Urinary bladder (tissue), 4 donors: Measurements from ENCODE around the gene NBEA. TPM values are rescaled to one million over a fixed set of nuclear protein-coding genes. Genes with fewer than 3 reads are reported as not detected.

ENCODE experiments used
- DNase-seq: peaks from one replicate; pipeline ENCODE4 v3.0.0-alpha.2; 2015; ENCODE audit errors: extremely low spot score
- H3K27ac ChIP-seq: one replicate; pipeline ENCODE4 v1.5.1; 2013; ENCODE audit warnings: low read depth, mild to moderate bottlenecking, moderate library complexity
- H3K36me3 ChIP-seq: one replicate; pipeline ENCODE4 v1.6.1; 2013; ENCODE audit warnings: mild to moderate bottlenecking, moderate library complexity; ENCODE audit not compliant: insufficient read depth
- H3K4me1 ChIP-seq: one replicate; pipeline ENCODE4 v1.6.1; 2013; ENCODE audit warnings: mild to moderate bottlenecking, moderate library complexity; ENCODE audit not compliant: insufficient read depth
- H3K4me3 ChIP-seq: one replicate; pipeline ENCODE4 v1.5.1; 2013; ENCODE audit warnings: low read depth, low read length
- WGBS: extraction: QIAGEN DNeasy Blood & Tissue Kit; methylation state at CpG from one replicate; pipeline ENCODE4 v1.1.7; 2013; 5-methylcytosine and 5-hydroxymethylcytosine counted together
- polyA plus RNA-seq: library from polyadenylated mRNA; stranded (reverse); fragments of 200-250 nt; gene quantifications from one replicate; pipeline ENCODE4 v1.2.3, GENCODE V29; 2013
- total RNA-seq: library from RNA; depleted of rRNA; stranded (reverse); fragments of >200 nt; gene quantifications from one replicate; pipeline ENCODE4 v1.2.3, GENCODE V29; 2014
- donor health status: healthy with polysubstance abuse.
- donor health status: healthy.

Gene NBEA
- total and polyA plus RNA-seq, 2 donors, result 16.9 to 84.3 TPM

- 97% methylated on average over 3 of the region's 3 CpGs for WGBS
- H3K36me3 ChIP-seq, result no peaks in the 10 kb centered on the region
- H3K4me3 ChIP-seq, result no peak overlapping the region
- no peak for DNase-seq
- no peaks in the 10 kb centered on the region for H3K4me1 ChIP-seq
- H3K27ac ChIP-seq, result no peak overlapping the region
Measured at GRCh38 chr13:35343417-35343816, 401.3 kb downstream of the NBEA start.

GRCh38 chr13:35345992-35346391 lies 403.9 kb downstream of the NBEA start:
- Histone ChIP-seq H3K36me3 (no peaks in the 10 kb centered on the region), H3K4me3 (no peak overlapping the region), H3K27ac (no peak overlapping the region), H3K4me1 (no peaks in the 10 kb centered on the region)
- WGBS, result 90% methylated on average over 2 of the region's 2 CpGs
- no peak for DNase-seq

- Histone ChIP-seq H3K4me1 (no peaks in the 10 kb centered on the region), H3K36me3 (no peaks in the 10 kb centered on the region), H3K27ac (no peak overlapping the region), H3K4me3 (no peak overlapping the region)
- no peak for DNase-seq
- 75% methylated on average over 4 of the region's 4 CpGs for whole genome bisulfite sequencing
Measured at GRCh38 chr13:35346494-35346893, 404.4 kb downstream of the NBEA start.

GRCh38 chr13:35347679-35348205 lies 405.7 kb downstream of the NBEA start:
- Histone ChIP-seq H3K27ac (no peak overlapping the region), H3K4me1 (no peaks in the 10 kb centered on the region), H3K4me3 (no peak overlapping the region), H3K36me3 (no peaks in the 10 kb centered on the region)
- 93% methylated on average over 1 of the region's 1 CpG for WGBS
- DNase-seq, result no peak

- 89% methylated on average over 2 of the region's 2 CpGs for WGBS
- no peaks in the 10 kb centered on the region for H3K4me1 ChIP-seq
- H3K36me3 ChIP-seq, result no peaks in the 10 kb centered on the region
- no peak overlapping the region for H3K27ac ChIP-seq
- H3K4me3 ChIP-seq, result no peak overlapping the region
- DNase-seq, result no peak
Measured at GRCh38 chr13:35349052-35349451, 407.0 kb downstream of the NBEA start.

- no peak for DNase-seq
- Histone ChIP-seq H3K4me3 (no peak overlapping the region), H3K27ac (no peak overlapping the region), H3K36me3 (no peaks in the 10 kb centered on the region), H3K4me1 (no peaks in the 10 kb centered on the region)
- WGBS, result 68% methylated on average over 5 of the region's 5 CpGs
Measured at GRCh38 chr13:35349673-35350278, 407.7 kb downstream of the NBEA start.

GRCh38 chr13:35354285-35354684 lies 412.2 kb downstream of the NBEA start:
- WGBS, result 87% methylated on average over 2 of the region's 2 CpGs
- no peak for DNase-seq
- Histone ChIP-seq H3K27ac (no peak overlapping the region), H3K4me1 (no peaks in the 10 kb centered on the region), H3K4me3 (no peak overlapping the region), H3K36me3 (no peaks in the 10 kb centered on the region)

GRCh38 chr13:35354882-35355281 lies 412.8 kb downstream of the NBEA start:
- no peak overlapping the region for H3K4me3 ChIP-seq
- H3K36me3 ChIP-seq, result no peaks in the 10 kb centered on the region
- H3K27ac ChIP-seq, result no peak overlapping the region
- DNase-seq, result no peak
- WGBS, result 96% methylated on average over 1 of the region's 1 CpG
- H3K4me1 ChIP-seq, result no peaks in the 10 kb centered on the region

GRCh38 chr13:35356572-35356971 lies 414.5 kb downstream of the NBEA start:
- Histone ChIP-seq H3K27ac (no peak overlapping the region), H3K4me1 (no peaks in the 10 kb centered on the region), H3K4me3 (no peak overlapping the region), H3K36me3 (no peaks in the 10 kb centered on the region)
- 72% methylated on average over 2 of the region's 2 CpGs for WGBS
- DNase-seq, result no peak

GRCh38 chr13:35365883-35366282 lies 423.8 kb downstream of the NBEA start:
- 73% methylated on average over 1 of the region's 1 CpG for WGBS
- no peaks in the 10 kb centered on the region for H3K4me1 ChIP-seq
- no peak for DNase-seq
- H3K36me3 ChIP-seq, result no peaks in the 10 kb centered on the region
- H3K4me3 ChIP-seq, result no peak overlapping the region
- H3K27ac ChIP-seq, result no peak overlapping the region

GRCh38 chr13:35367586-35367985 lies 425.5 kb downstream of the NBEA start:
- Histone ChIP-seq H3K4me3 (no peak overlapping the region), H3K27ac (no peak overlapping the region), H3K36me3 (no peaks in the 10 kb centered on the region), H3K4me1 (no peaks in the 10 kb centered on the region)
- DNase-seq, result no peak
- whole genome bisulfite sequencing, result 35% methylated on average over 2 of the region's 2 CpGs

GRCh38 chr13:35378939-35379338 lies 436.9 kb downstream of the NBEA start:
- H3K27ac ChIP-seq, result no peak overlapping the region
- no peak overlapping the region for H3K4me3 ChIP-seq
- no peaks in the 10 kb centered on the region for H3K36me3 ChIP-seq
- DNase-seq, result no peak
- H3K4me1 ChIP-seq, result no peaks in the 10 kb centered on the region

GRCh38 chr13:35379663-35380062 lies 437.6 kb downstream of the NBEA start:
- no peak overlapping the region for H3K4me3 ChIP-seq
- no peaks in the 10 kb centered on the region for H3K36me3 ChIP-seq
- DNase-seq, result no peak
- no peaks in the 10 kb centered on the region for H3K4me1 ChIP-seq
- no peak overlapping the region for H3K27ac ChIP-seq

- no peaks in the 10 kb centered on the region for H3K4me1 ChIP-seq
- 84% methylated on average over 6 of the region's 6 CpGs for WGBS
- H3K27ac ChIP-seq, result no peak overlapping the region
- H3K36me3 ChIP-seq, result no peaks in the 10 kb centered on the region
- no peak overlapping the region for H3K4me3 ChIP-seq
- no peak for DNase-seq
Measured at GRCh38 chr13:35387682-35388250, 445.7 kb downstream of the NBEA start.
